Left ventricle myocardium inferior (tissue), 1 donor: ENCODE measurements around the gene UST. TPM values are rescaled to one million over a fixed set of nuclear protein-coding genes. Genes with fewer than 3 reads are reported as not detected.
"Not testable (repeated sequence)": the region's sequence is repeated elsewhere in the genome, so short reads cannot be mapped to it uniquely, and the experiment has no call there.

Experiments used
- DNase-seq: peaks from one replicate; pipeline ENCODE4 v3.0.0-alpha.2; 2020
- H3K27ac ChIP-seq: fragments of 200-600 bp; replicated peaks from 2 replicates; pipeline ENCODE4 v1.8.0; 2021
- H3K27me3 ChIP-seq: fragments of 200-600 bp; 2 replicates; pipeline ENCODE4 v1.8.0; 2021; ENCODE audit warnings: low read depth
- H3K36me3 ChIP-seq: fragments of 200-600 bp; 2 replicates; pipeline ENCODE4 v1.8.0; 2021
- H3K4me1 ChIP-seq: fragments of 200-600 bp; 2 replicates; pipeline ENCODE4 v1.8.0; 2021
- H3K4me3 ChIP-seq: fragments of 200-600 bp; 2 replicates; pipeline ENCODE4 v1.8.0; 2021; ENCODE audit warnings: mild to moderate bottlenecking, moderate library complexity
- H3K9me3 ChIP-seq: fragments of 200-600 bp; replicated peaks from 2 replicates; pipeline ENCODE4 v1.8.0; 2021
- CTCF ChIP-seq: fragments of 200-600 bp; IDR thresholded peaks from 2 replicates; pipeline ENCODE4 v1.8.0; 2021; ENCODE audit warnings: antibody characterized with exemption, mild to moderate bottlenecking, borderline replicate concordance
- intact Hi-C: fragments of 100-400 bp; cut with micrococcal nuclease; formaldehyde crosslinking; loops from one replicate; pipeline ENCODE4 v1.11.0; 2022
- total RNA-seq: library from RNA; stranded (reverse); fragmentation: NEBNext Ultra II Directional; extraction: Animal tissue kit (Norgen Biotek cat#: 25700); gene quantifications from one replicate; pipeline ENCODE4 v1.2.1, GENCODE V29; 2021
- donor health status: DM: no; HTN: yes; CAD: no; lungs with severe emphysema.

The UST gene
- total RNA-seq, 1 donor from 2014 or later: 3.3 TPM

DNA sequence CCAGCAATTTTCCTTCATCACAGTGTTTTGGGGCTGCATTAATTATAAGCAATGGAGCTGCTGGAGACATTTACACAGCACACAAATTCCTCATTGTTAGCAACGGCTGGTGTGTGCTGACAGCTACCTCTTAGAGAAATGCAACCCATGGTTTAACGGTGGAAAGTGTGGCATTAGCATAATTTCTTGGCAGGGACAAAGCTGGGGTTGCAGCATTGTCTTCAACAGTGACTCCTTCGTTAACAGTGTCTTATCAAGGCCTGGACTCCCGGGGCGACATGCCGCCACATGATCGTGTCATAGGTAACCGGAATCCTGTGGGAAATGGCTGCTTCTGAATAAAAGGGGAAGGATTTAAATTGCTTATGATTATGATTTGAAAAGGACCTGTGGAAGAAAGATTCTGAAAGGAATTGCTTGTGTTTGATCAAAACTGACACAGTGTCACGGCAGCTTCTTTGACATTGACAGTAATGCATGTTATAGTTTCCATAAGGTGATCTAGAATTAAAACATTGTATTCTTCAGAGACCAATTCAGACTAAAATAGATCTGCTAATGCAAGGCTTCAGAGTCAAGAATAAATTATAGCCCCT is 128.0 kb downstream of the UST start:
- TF ChIP-seq CTCF: no peak
- intact Hi-C loops: no loop called here
- no peaks in the 10 kb centered on the region for H3K27me3 ChIP-seq
- H3K4me1 ChIP-seq: peaks cover 18% of the 10 kb centered on the region
- peak overlapping the region; percentile 52 for H3K27ac ChIP-seq
- DNase-seq: peak; percentile 25
- no peaks in the 10 kb centered on the region for H3K9me3 ChIP-seq
- H3K36me3 ChIP-seq: no peaks in the 10 kb centered on the region
- H3K4me3 ChIP-seq: no peak overlapping the region

DNA sequence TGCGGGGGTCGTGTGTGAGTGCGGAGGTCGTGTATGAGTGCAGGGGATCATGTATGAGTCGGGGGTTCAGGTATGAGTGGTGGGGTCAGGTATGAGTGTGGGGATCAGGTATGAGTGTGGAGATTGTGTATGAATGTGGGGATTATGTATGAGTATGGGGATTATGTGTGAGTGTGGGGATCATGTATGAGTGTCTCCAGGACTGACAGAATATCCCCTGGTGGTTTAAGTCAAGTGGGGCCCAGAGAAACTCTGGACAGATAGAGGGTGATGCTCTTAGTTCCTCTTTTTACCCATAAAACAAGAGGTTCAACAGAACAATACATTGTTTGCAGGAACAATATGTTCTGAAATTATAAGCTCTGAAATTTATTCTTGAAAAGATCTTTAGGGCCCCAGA is 131.9 kb downstream of the UST start:
- DNase-seq: no peak
- intact Hi-C loops: no loop called here
- no peak overlapping the region for H3K27ac ChIP-seq
- no peak for TF ChIP-seq CTCF
- H3K36me3 ChIP-seq: no peaks in the 10 kb centered on the region
- H3K27me3 ChIP-seq: no peaks in the 10 kb centered on the region
- peaks cover 15% of the 10 kb centered on the region for H3K4me1 ChIP-seq
- H3K4me3 ChIP-seq: no peak overlapping the region
- H3K9me3 ChIP-seq: no peaks in the 10 kb centered on the region

DNA sequence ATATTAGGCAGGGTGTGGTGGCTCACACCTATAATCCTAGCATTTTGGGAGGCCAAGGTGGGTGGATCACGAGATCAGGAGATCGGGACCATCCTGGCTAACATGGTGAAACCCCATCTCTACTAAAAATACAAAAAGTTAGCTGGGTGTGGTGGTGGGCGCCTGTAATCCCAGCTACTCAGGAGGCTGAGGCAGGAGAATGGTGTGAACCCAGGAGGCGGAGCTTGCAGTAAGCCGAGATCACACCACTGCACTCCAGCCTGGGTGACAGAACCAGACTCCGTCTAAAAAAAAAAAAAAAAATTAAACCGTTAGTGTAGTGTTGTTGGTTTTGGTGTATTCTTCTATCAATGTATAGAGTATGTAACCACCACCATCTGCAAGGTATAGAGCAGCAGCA is 133.9 kb downstream of the UST start:
- H3K4me1 ChIP-seq, H3K36me3 ChIP-seq, H3K27ac ChIP-seq, H3K9me3 ChIP-seq, H3K27me3 ChIP-seq, H3K4me3 ChIP-seq, intact Hi-C loops, DNase-seq: not testable (repeated sequence)

DNA sequence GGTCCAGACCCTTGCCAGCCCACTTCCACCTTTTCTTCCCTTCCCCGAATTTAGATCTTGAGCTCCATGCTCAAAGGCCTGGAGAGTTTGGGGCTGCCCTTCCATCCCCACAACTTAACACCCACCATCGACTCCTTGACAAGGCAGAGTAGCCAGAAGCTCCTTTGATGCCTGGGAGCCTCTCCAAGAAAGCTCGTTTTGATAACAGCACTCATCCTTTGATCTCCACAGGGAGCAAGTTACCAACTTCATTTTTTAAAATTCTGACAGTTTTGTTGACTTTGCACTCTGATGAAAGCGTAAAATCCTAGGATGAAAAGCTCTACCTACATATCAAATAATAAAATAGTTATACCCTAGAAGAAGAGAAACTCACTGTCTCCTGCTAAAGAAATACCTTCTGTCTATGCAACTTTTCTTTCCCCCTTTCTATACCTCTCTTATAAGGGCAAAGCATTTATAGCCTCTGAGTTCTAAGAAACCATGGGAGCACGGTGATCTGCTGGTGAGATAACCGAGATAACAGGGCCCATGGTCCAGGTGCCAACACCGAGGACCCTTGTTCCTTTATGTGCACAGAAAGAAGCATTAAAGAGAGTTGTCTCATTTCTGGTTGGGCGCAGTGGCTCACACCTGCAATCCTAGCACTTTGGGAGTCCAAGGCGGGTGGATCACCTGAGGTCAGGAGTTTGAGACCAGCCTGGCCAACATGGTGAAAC is 134.9 kb downstream of the UST start:
- DNase-seq: no peak
- Histone ChIP-seq H3K27ac (no peak overlapping the region), H3K4me1 (no peaks in the 10 kb centered on the region), H3K36me3 (no peaks in the 10 kb centered on the region), H3K9me3 (no peaks in the 10 kb centered on the region), H3K27me3 (no peaks in the 10 kb centered on the region), H3K4me3 (no peak overlapping the region)
- intact Hi-C loops: no loop called here
- TF ChIP-seq CTCF: no peak

DNA sequence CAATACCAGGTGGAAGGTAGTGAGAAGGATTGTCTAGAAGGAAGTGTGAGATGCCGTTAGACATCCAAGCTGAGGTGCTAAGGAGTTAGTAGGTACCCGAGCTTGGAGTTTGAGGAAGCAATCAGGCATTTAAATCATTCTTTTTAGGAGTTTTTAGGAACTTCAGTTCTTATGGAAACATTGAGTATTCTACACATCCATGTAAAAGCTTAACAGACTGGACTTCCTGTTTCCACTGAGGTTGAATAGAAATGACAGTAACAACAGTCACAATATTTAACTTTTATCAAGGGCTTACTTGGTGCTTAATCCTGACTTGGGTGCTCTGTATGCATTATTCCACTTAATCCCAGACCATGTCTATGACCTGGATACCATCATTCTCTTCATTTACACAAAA is 136.4 kb downstream of the UST start:
- intact Hi-C loops: no loop called here
- no peak for TF ChIP-seq CTCF
- H3K36me3 ChIP-seq: no peaks in the 10 kb centered on the region

GRCh38 chr6:148884461-148884860 is 137.6 kb downstream of the UST start:
- no peak overlapping the region for H3K27ac ChIP-seq
- intact Hi-C loops: no loop called here

More for the DNA sequence above, 136.4 kb downstream of the UST start:
- H3K9me3 ChIP-seq: no peaks in the 10 kb centered on the region
- no peaks in the 10 kb centered on the region for H3K27me3 ChIP-seq
- DNase-seq: no peak
- H3K27ac ChIP-seq: no peak overlapping the region
- no peaks in the 10 kb centered on the region for H3K4me1 ChIP-seq
- no peak overlapping the region for H3K4me3 ChIP-seq

More at GRCh38 chr6:148884461-148884860, 137.6 kb downstream of the UST start:
- no peak for TF ChIP-seq CTCF
- Histone ChIP-seq H3K4me1 (peaks cover 10% of the 10 kb centered on the region), H3K27me3 (no peaks in the 10 kb centered on the region), H3K4me3 (no peak overlapping the region), H3K9me3 (no peaks in the 10 kb centered on the region), H3K36me3 (no peaks in the 10 kb centered on the region)
- DNase-seq: no peak
